Left lung (tissue), 10 donors: ENCODE measurements around the gene GLRX3. TPM values are rescaled to one million over a fixed set of nuclear protein-coding genes. Genes with fewer than 3 reads are reported as not detected.

Experiments
- ATAC-seq: fragments of 200-7000 bp; cut with Tn5 transposase; one replicate; pipeline ENCODE4 v1.9.1; 2020; ENCODE audit warnings: moderate library complexity
- DNase-seq, 4 donors: peaks; one replicate each; pipeline ENCODE4 v3.0.0-alpha.2; 2013 to 2020
- H3K27ac ChIP-seq, 2 donors: fragments of 200-600 bp; sonication (generic) in 1 of 2; one replicate each; pipeline versions ENCODE4 v1.5.0 to v1.8.0; 2020 to 2021
- H3K27me3 ChIP-seq, 2 donors: fragments of 200-600 bp; sonication (generic) in 1 of 2; one replicate each; pipeline versions ENCODE4 v1.5.0 to v1.8.0; 2020 to 2021
- H3K36me3 ChIP-seq, 2 donors: fragments of 200-600 bp; sonication (generic) in 1 of 2; one replicate each; pipeline versions ENCODE4 v1.5.0 to v1.8.0; 2020 to 2021
- H3K4me1 ChIP-seq, 2 donors: fragments of 200-600 bp; one replicate each; pipeline ENCODE4 v1.8.0; 2021
- H3K4me3 ChIP-seq, 2 donors: fragments of 200-600 bp; sonication (generic) in 1 of 2; one replicate each; pipeline versions ENCODE4 v1.5.0 to v1.8.0; 2020 to 2021; ENCODE audit warnings: mild to moderate bottlenecking in 1 of 2
- H3K9me3 ChIP-seq, 2 donors: fragments of 200-600 bp; sonication (generic) in 1 of 2; one replicate each; pipeline versions ENCODE4 v1.5.0 to v1.8.0; 2020 to 2021
- CTCF ChIP-seq, 2 donors: fragments of 200-600 bp; sonication (generic) in 1 of 2; IDR thresholded peaks; one replicate each; pipeline versions ENCODE4 v1.5.0 to v1.8.0; 2021; ENCODE audit warnings: antibody characterized with exemption in 2 of 2
- intact Hi-C, 2 donors: fragments of 100-400 bp; cut with DNase I; formaldehyde crosslinking; loops; one replicate each; pipeline versions ENCODE4 v1.11.2 to v1.14.2; 2022
- polyA plus RNA-seq, 6 donors: library from polyadenylated mRNA; unstranded; fragments of 120-200 nt; gene quantifications; one replicate each; pipeline ENCODE4 v1.2.1, GENCODE V29; 2013; ENCODE audit not compliant: insufficient read length in 6 of 6
- total RNA-seq, 2 donors: library from RNA; stranded (reverse); fragmentation: NEBNext Ultra II Directional; extraction: Animal tissue kit (Norgen Biotek cat#: 25700); gene quantifications; one replicate each; pipeline ENCODE4 v1.2.1, GENCODE V29; 2021
- donor health status: DM: no; HTN: yes; CAD: no.
- donor health status: DM: no; HTN: no; CAD: no.

The GLRX3 gene
- total and polyA plus RNA-seq, 8 donors: 67.3 to 88.6 (median 75.9) TPM

- intact Hi-C loops: no loop called here
- Histone ChIP-seq H3K9me3 (peaks cover 0 to 23% of the 10 kb centered on the region in 2 donors), H3K27ac (no peak overlapping the region), H3K36me3 (no peaks in the 10 kb centered on the region), H3K4me1 (no peaks in the 10 kb centered on the region), H3K4me3 (no peak overlapping the region), H3K27me3 (no peaks in the 10 kb centered on the region)
- TF ChIP-seq CTCF (IDR thresholded peaks at IDR 0.05): no peak
- DNase-seq: no peak
- ATAC-seq: no peak
Observed at GRCh38 chr10:130227883-130228282, 91.7 kb downstream of the GLRX3 start.

Other genes with a start within 250 kb of the GLRX3 start
- under 1 TPM in 1 of 2 donors, not detected in 1; 0.10 TPM for gene EBF3, start 172.1 kb upstream of the GLRX3 start, total RNA-seq
- gene EBF3, start 172.1 kb upstream of the GLRX3 start, polyA plus RNA-seq: 1 to 10 TPM; 1.1 to 2.0 (median 1.5) TPM
- 1 to 10 TPM; 2.0 to 5.4 TPM for gene C10orf143, start 25.6 kb upstream of the GLRX3 start, total RNA-seq
- gene C10orf143, start 25.6 kb upstream of the GLRX3 start, polyA plus RNA-seq: 1 to 10 TPM; 4.6 to 5.6 (median 5.0) TPM